Breast epithelium (tissue), 3 donors: ENCODE measurements around the gene FBXO11.

Experiments
- POLR2A ChIP-seq: fragments of 450-650 bp; IDR thresholded peaks from one replicate; pipeline ENCODE4 v1.6.1; 2016; ENCODE audit warnings: antibody characterized with exemption, mild to moderate bottlenecking, moderate library complexity
- POLR2AphosphoS5 ChIP-seq, 3 donors: sonication (generic); formaldehyde crosslinking; IDR thresholded peaks; one replicate each; pipeline ENCODE4 v1.6.1; 2017; ENCODE audit warnings: antibody characterized with exemption in 3 of 3
- TF ChIP-seq, protein P1 (sequence below), 3 donors: fragments of 450-650 bp; IDR thresholded peaks; one replicate each; pipeline ENCODE4 v1.5.1; 2016 to 2017; ENCODE audit warnings: antibody characterized with exemption in 3 of 3, mild to moderate bottlenecking in 3 of 3, moderate library complexity in 3 of 3

DNA sequence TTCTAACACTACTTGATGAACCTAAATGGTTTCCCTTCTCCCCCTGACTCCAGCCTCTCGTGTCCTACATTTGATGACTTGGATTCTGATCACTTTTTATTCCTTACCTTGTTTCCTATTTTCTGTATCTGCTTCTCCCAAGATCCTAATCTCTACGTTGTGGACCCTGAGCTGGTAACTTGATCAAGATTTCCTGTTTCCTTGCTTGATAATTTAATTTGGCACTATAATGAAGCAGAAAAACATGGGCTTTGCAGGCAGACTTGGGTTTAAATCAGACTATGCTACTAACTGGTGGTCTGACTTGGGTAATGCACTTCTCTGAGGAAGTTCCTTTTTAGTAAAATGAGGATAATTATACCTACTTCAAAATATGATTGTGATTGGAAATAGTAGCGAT is 11.7 kb upstream of the FBXO11 start:
- TF ChIP-seq POLR2A (no peak), POLR2AphosphoS5 (IDR thresholded peaks at IDR 0.05) (no peak)
- TF ChIP-seq, protein P1, sequence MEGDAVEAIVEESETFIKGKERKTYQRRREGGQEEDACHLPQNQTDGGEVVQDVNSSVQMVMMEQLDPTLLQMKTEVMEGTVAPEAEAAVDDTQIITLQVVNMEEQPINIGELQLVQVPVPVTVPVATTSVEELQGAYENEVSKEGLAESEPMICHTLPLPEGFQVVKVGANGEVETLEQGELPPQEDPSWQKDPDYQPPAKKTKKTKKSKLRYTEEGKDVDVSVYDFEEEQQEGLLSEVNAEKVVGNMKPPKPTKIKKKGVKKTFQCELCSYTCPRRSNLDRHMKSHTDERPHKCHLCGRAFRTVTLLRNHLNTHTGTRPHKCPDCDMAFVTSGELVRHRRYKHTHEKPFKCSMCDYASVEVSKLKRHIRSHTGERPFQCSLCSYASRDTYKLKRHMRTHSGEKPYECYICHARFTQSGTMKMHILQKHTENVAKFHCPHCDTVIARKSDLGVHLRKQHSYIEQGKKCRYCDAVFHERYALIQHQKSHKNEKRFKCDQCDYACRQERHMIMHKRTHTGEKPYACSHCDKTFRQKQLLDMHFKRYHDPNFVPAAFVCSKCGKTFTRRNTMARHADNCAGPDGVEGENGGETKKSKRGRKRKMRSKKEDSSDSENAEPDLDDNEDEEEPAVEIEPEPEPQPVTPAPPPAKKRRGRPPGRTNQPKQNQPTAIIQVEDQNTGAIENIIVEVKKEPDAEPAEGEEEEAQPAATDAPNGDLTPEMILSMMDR (IDR thresholded peaks at IDR 0.05): no peak
